ENCODE data around the gene RIN1. TPM values are rescaled to one million over a fixed set of nuclear protein-coding genes. Genes with fewer than 3 reads are reported as not detected.
A peak's percentile ranks its signal among the peaks of the same experiment; 100 is the strongest.

RIN1 gene
- total and polyA plus RNA-seq, 2 of the 13 experiments (the other 11 are each of a cell fraction or from before 2014, with no cell fraction given), result 2.4 to 4.1 TPM

GRCh38 chr11:66311965-66312548 is 24.2 kb downstream of the RIN1 start (continued):
- no peak for TF ChIP-seq SNAPC4 (CRISPR knock-in tag; IDR thresholded peaks at IDR 0.05)
- TF ChIP-seq ZNF484 (CRISPR knock-in tag; IDR thresholded peaks at IDR 0.05; ENCODE audit: borderline replicate concordance, low read depth), result no peak
- peak; percentile 75 for TF ChIP-seq RBM39 (IDR thresholded peaks at IDR 0.05; ENCODE audit: low read depth, low read length, poor library complexity, severe bottlenecking)
- TF ChIP-seq ATF1 (CRISPR knock-in tag; IDR thresholded peaks at IDR 0.05), result no peak
- no peak for TF ChIP-seq ZNF710 (CRISPR knock-in tag; IDR thresholded peaks at IDR 0.05; ENCODE audit: borderline replicate concordance)
- TF ChIP-seq ZNF816 (CRISPR knock-in tag; IDR thresholded peaks at IDR 0.05; ENCODE audit: borderline replicate concordance), result no peak
- TF ChIP-seq ZNF691 (CRISPR knock-in tag; IDR thresholded peaks at IDR 0.05; ENCODE audit: borderline replicate concordance, low read depth), result no peak
- TF ChIP-seq ATM (IDR thresholded peaks at IDR 0.05; ENCODE audit: borderline replicate concordance), result no peak
- no peak for TF ChIP-seq FOSL1 (CRISPR knock-in tag; IDR thresholded peaks at IDR 0.05; ENCODE audit: borderline replicate concordance)
- peak; percentile 65 for TF ChIP-seq SALL1 (CRISPR knock-in tag; IDR thresholded peaks at IDR 0.05)
- TF ChIP-seq YEATS4 (CRISPR knock-in tag; IDR thresholded peaks at IDR 0.05; ENCODE audit: borderline replicate concordance), result 0 out of 2 replicates have a peak, but pooled peaks have one; percentile 2
- no peak for TF ChIP-seq DMTF1 (CRISPR knock-in tag; IDR thresholded peaks at IDR 0.05)
- no peak for TF ChIP-seq TFE3 (CRISPR knock-in tag; IDR thresholded peaks at IDR 0.05)
- TF ChIP-seq PHF20 (CRISPR knock-in tag; IDR thresholded peaks at IDR 0.05), result 0 out of 2 replicates have a peak, but pooled peaks have one; percentile 43
- 0 out of 2 replicates have a peak, but pooled peaks have one; percentile 25 for TF ChIP-seq TOPORS (CRISPR knock-in tag; IDR thresholded peaks at IDR 0.05)
- no peak for TF ChIP-seq ZNF841 (CRISPR knock-in tag; IDR thresholded peaks at IDR 0.05; ENCODE audit: borderline replicate concordance)
- no peak for TF ChIP-seq FOXA1 (IDR thresholded peaks at IDR 0.05)
- TF ChIP-seq FOXA1 (CRISPR knock-in tag; IDR thresholded peaks at IDR 0.05), result no peak

Data from HepG2 (cell line).